Measurements from ENCODE around the gene CR1.
"Not testable (repeated sequence)": the region's sequence is repeated elsewhere in the genome, so short reads cannot be mapped to it uniquely, and the experiment has no call there.

CR1 gene

GRCh38 chr1:207519505-207520399 is 23.8 kb downstream of the CR1 start:
- no peak for TF ChIP-seq ZFX (IDR thresholded peaks at IDR 0.05; ENCODE audit: borderline replicate concordance)
- TF ChIP-seq, protein P1, sequence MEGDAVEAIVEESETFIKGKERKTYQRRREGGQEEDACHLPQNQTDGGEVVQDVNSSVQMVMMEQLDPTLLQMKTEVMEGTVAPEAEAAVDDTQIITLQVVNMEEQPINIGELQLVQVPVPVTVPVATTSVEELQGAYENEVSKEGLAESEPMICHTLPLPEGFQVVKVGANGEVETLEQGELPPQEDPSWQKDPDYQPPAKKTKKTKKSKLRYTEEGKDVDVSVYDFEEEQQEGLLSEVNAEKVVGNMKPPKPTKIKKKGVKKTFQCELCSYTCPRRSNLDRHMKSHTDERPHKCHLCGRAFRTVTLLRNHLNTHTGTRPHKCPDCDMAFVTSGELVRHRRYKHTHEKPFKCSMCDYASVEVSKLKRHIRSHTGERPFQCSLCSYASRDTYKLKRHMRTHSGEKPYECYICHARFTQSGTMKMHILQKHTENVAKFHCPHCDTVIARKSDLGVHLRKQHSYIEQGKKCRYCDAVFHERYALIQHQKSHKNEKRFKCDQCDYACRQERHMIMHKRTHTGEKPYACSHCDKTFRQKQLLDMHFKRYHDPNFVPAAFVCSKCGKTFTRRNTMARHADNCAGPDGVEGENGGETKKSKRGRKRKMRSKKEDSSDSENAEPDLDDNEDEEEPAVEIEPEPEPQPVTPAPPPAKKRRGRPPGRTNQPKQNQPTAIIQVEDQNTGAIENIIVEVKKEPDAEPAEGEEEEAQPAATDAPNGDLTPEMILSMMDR (IDR thresholded peaks at IDR 0.05): no peak
- no peak overlapping the region for H3K27ac ChIP-seq

- H3K27ac ChIP-seq: not testable (repeated sequence)
Observed at GRCh38 chr1:207520400-207521345, 24.7 kb downstream of the CR1 start.

DNA sequence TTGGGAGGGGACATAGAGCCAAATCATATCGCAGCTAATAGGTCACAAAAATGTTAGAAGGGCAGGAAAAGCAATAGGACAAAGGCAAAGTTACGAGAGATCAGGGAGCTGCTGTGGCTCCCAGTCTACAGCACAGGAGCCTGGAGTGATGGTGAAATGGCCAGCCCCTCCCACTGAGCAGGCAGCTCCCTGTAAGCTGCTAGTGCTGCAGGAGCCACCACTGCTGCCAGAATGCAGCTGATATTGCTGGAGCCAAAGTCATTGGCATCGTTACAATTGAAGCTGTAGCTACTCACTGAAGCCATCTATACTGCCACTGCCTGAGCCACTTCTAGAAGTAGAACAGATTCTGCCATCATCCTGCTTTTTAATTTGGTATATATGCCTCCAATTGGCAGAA is 29.3 kb downstream of the CR1 start:
- not testable (repeated sequence) for H3K27ac ChIP-seq

DNA sequence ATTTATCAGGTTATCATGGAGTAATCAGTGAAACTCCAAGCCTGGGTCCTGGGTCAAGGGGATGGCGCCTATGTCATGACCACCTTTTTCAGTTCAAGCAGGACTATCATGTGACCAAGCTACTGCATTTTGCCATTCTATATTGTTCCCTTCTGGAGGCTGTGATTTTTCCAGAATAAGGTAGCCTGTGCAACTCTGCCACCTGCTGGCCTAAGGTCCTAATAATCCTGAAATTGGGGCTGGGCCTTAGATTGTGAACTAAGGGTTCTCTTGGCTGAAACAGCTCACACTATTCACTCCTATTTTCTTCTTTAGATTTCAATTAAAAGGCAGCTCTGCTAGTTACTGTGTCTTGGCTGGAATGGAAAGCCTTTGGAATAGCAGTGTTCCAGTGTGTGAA is 32.4 kb downstream of the CR1 start:
- not testable (repeated sequence) for H3K27ac ChIP-seq

DNA sequence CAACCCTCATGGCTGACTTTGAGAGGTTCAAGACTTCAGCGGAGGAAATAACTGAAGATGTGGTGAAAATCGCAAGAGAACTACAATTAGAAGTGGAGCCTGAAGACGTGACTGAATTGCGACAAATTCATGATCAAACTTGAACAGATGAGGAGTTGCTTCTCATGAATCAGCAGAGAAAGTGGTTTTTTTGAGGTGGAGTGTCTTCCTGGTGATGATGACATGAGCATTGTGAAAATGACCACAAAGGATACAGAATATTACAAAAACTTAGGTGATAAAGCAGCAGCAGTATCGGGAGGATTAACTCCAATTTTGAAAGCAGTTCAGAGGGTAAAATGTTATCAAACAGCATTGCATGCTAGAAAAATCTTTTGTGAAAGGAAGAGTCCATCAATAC is 40.3 kb downstream of the CR1 start:
- not testable (repeated sequence) for H3K27ac ChIP-seq

DNA sequence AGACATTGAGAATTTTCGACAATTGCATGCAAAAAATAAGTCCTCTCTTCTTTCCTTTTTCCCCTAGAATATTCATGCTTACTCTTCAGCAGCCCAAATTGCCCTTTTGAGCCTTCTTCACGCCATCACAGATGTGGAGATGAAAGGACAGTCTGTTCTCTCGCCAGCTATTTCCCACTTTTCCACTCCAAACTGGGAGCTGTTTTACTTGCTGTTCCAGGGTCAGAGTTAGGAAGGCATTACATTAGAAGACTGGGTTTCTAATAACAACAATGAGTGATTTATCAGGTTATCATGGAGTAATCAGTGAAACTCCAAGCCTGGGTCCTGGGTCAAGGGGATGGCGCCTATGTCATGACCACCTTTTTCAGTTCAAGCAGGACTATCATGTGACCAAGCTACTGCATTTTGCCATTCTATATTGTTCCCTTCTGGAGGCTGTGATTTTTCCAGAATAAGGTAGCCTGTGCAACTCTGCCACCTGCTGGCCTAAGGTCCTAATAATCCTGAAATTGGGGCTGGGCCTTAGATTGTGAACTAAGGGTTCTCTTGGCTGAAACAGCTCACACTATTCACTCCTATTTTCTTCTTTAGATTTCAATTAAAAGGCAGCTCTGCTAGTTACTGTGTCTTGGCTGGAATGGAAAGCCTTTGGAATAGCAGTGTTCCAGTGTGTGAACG is 50.9 kb downstream of the CR1 start:
- H3K27ac ChIP-seq: not testable (repeated sequence)

- H3K27ac ChIP-seq: not testable (repeated sequence)
Observed at GRCh38 chr1:207554823-207555222, 58.9 kb downstream of the CR1 start.

- H3K27ac ChIP-seq: no peak overlapping the region
- no peak for TF ChIP-seq ZFX (IDR thresholded peaks at IDR 0.05; ENCODE audit: borderline replicate concordance)
- TF ChIP-seq, protein P1 (IDR thresholded peaks at IDR 0.05): peak; percentile 86
Observed at GRCh38 chr1:207565546-207566468, 69.8 kb downstream of the CR1 start.

DNA sequence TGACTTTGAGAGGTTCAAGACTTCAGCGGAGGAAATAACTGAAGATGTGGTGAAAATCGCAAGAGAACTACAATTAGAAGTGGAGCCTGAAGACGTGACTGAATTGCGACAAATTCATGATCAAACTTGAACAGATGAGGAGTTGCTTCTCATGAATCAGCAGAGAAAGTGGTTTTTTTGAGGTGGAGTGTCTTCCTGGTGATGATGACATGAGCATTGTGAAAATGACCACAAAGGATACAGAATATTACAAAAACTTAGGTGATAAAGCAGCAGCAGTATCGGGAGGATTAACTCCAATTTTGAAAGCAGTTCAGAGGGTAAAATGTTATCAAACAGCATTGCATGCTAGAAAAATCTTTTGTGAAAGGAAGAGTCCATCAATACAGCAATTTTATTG is 76.0 kb downstream of the CR1 start:
- not testable (repeated sequence) for H3K27ac ChIP-seq

DNA sequence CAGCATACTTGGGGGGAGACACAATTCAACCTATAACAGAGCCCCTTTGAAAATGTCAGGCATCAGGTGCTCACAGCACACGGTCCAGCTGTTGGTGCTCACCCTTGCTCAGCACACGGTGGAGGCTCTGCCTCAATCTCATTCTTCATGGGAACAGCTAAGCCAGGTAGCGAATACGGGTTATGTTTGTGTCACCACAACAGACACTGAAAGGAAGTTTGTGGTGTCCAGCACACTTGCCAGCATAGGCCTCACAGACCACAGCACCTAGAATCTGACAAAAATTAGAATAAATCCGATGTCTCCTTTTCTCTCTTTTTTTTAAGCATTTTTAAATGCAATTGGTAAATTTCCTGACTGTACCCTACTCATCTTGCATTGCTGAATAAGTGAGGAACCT is 77.1 kb downstream of the CR1 start:
- not testable (repeated sequence) for H3K27ac ChIP-seq

GRCh38 chr1:207575381-207575780 is 79.4 kb downstream of the CR1 start:
- H3K27ac ChIP-seq: not testable (repeated sequence)
